Pulmonary artery endothelial cell (primary cell): ENCODE results near the gene IRF2BP1. TPM values are rescaled to one million over a fixed set of nuclear protein-coding genes. Genes with fewer than 3 reads are reported as not detected.
A peak's percentile ranks its signal among the peaks of the same experiment; 100 is the strongest.

Experiments
- DNase-seq: peaks from one replicate; pipeline ENCODE4 v3.0.0-alpha.2; 2011; ENCODE audit warnings: low read depth, low spot score
- total RNA-seq: library from RNA; depleted of rRNA; stranded (reverse); fragments of >200 nt; gene quantifications from 2 replicates; pipeline ENCODE4 v1.2.3, GENCODE V29; 2014

Gene IRF2BP1
- 23.1 and 24.3 TPM in 2 replicates for total RNA-seq

GRCh38 chr19:45885556-45886426 lies at the start of gene IRF2BP1:
Gene IRF2BP1 (minus strand): TSS chr19:45886141. CDS start chr19:45885774, 367 bp downstream.
- DNase-seq, result peak; percentile 63

GRCh38 chr19:45935267-45935666 lies 49.3 kb upstream of the IRF2BP1 start:
- DNase-seq, result no peak

- DNase-seq, result no peak
Observed at GRCh38 chr19:45934551-45935230, 48.8 kb upstream of the IRF2BP1 start.

GRCh38 chr19:45933759-45934158 lies 47.8 kb upstream of the IRF2BP1 start:
- DNase-seq, result no peak

GRCh38 chr19:45931055-45931454 lies 45.1 kb upstream of the IRF2BP1 start:
- DNase-seq, result no peak

- no peak for DNase-seq
Observed at GRCh38 chr19:45929247-45929646, 43.3 kb upstream of the IRF2BP1 start.

GRCh38 chr19:45927565-45928261 lies 41.8 kb upstream of the IRF2BP1 start:
- peak; percentile 59 for DNase-seq

- no peak for DNase-seq
Observed at GRCh38 chr19:45924891-45925447, 39.0 kb upstream of the IRF2BP1 start.

GRCh38 chr19:45922281-45922680 lies 36.3 kb upstream of the IRF2BP1 start:
- no peak for DNase-seq

GRCh38 chr19:45920458-45920857 lies 34.5 kb upstream of the IRF2BP1 start:
- DNase-seq, result no peak

GRCh38 chr19:45919678-45920077 lies 33.7 kb upstream of the IRF2BP1 start:
- no peak for DNase-seq

- DNase-seq, result no peak
Observed at GRCh38 chr19:45918721-45919120, 32.8 kb upstream of the IRF2BP1 start.

- no peak for DNase-seq
Observed at GRCh38 chr19:45917421-45918091, 31.6 kb upstream of the IRF2BP1 start.

- no peak for DNase-seq
Observed at GRCh38 chr19:45913874-45914830, 28.2 kb upstream of the IRF2BP1 start, which contains the start of gene NANOS2. Gene NANOS2 (minus strand): TSS chr19:45914778. CDS start chr19:45914693, 85 bp downstream.

GRCh38 chr19:45911291-45911690 lies 25.4 kb upstream of the IRF2BP1 start:
- no peak for DNase-seq

GRCh38 chr19:45908956-45909355 lies 23.0 kb upstream of the IRF2BP1 start:
- no peak for DNase-seq

- no peak for DNase-seq
Observed at GRCh38 chr19:45906221-45906620, 20.3 kb upstream of the IRF2BP1 start.

- no peak for DNase-seq
Observed at GRCh38 chr19:45905011-45905410, 19.1 kb upstream of the IRF2BP1 start.

GRCh38 chr19:45902651-45903625 lies 17.0 kb upstream of the IRF2BP1 start:
- DNase-seq, result peak; percentile 79
